Activated naive CD4-positive, alpha-beta T cell treated with anti-CD3 and anti-CD28 coated beads, Interleukin-2, amount 50 U/mL, for 16 hours (primary cell): ENCODE results near the gene DNHD1.

Experiments used
- DNase-seq: peaks from one replicate; pipeline ENCODE4 v3.0.0-alpha.2; 2020

DNHD1 gene

GRCh38 chr11:6614446-6614845 is 117.4 kb downstream of the DNHD1 start:
- no peak for DNase-seq

DNA sequence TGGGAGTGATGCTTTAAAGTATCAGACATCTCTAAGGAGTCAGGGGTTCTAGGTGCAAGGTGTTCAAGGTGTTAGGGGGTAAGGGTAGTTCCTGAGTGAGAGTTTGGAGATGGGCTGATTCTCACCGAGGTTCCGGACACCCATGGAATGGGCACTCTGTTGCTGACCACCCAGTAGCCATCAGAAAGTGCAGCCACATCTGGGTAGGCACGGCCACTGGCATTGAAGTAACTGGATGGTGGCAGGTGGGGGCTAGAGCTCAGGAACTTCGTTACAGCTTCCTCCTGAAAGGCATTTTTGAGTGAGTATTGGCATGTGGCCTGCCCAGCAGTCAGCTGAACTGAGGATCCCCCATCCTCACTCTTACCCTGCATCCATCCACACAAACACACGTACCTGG is 118.0 kb downstream of the DNHD1 start:
- no peak for DNase-seq

DNA sequence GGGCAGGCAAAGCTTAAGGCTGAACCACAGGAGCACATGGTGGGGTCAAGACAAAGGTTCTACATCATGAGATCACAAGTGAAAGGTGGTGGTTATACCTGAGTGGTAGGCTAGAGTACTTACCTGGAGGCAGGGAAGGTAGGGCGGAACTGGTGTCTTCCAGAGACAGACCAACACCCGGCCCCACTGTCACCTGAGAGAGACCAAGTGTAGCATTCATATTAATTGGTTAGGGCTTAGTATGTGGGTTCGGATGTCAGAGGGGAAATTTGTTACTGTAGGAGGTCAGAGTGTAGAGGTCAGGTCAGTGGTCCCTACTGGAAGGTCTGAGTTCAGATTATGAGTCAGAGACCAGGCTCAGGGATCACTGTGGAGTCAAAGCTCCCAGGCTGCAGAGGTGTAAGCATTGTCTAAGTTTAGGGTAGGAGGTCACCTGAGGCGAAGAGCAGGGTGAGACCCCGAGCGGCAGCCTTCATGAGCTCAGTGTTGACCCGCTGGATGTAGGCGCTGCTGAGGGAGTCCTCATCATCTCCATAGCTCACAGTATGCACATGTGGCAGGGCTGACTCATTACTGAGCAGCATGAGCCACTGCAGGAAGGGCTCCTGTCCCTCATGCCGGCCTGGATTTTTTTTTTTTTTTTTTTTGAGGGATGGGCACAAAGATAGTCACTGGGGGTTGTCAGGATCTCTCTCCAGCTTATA is 119.0 kb downstream of the DNHD1 start:
- no peak for DNase-seq

GRCh38 chr11:6616596-6617250 is 119.6 kb downstream of the DNHD1 start:
- DNase-seq, result no peak

GRCh38 chr11:6617315-6617781 is 120.3 kb downstream of the DNHD1 start:
- DNase-seq, result no peak

GRCh38 chr11:6618117-6619003 is 121.3 kb downstream of the DNHD1 start:
- peak; percentile 57 for DNase-seq

DNA sequence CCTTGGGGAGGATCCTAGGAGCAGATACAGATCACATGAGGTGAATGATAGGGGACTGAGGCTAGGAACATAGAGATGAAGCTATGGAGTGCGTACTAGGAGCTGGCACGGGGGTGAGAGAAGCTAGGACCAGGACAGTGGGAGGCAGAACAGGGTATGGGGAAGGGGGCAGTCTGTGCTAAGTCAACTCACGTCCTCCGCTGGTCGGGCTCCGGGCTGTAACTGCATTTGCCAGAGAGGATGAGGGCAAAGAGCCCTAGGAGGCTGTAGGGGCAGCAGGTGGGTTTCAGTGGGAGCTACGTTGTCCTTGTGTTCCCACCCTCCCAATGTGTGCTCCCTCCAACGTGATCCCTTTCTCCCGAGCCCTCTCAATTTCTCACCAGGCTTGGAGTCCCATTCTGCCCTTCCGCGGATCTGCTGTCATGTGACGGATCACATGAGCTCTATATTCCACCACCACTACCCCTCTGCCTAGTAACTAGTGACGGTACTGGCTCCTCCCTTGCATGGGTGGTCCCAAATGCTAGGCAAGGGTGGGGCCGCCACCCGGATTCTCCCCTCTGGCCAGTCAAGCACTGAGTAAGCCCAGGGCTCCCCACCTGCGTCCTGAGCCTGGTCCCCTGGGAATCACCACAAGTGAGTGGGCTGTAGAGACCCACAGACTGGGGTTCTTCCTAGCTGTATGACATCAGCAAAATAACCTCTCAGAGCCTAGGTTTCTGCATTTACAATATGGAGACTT is 122.1 kb downstream of the DNHD1 start, which contains the start of gene TPP1:
TSS of gene TPP1 (minus strand) at position 419 of the 742 bp plus-strand sequence. CDS start at position 397, 22 bp downstream.
- DNase-seq, result peak; percentile 86

DNA sequence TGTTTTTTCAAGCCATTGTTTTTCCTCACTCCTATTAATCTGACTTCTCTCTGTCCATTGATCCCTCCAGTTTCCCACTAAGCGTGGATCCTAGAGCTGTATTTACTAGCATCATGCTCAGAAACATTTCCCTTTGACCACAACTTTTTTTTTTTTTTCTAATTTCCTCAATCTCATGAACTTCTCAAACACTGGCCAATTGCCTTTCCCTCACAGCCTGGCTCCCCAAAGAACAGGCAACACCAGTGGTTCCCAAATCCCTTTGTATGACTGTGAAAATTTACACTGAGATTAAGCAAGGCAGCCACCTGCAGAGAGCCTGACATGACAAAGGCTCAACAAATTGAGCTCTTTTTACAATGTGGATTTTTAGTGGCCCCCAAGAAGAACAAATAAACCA is 123.6 kb downstream of the DNHD1 start:
- no peak for DNase-seq
